IPS-20b (cell line): Measurements from ENCODE around the gene DNLZ.

Source experiments
- H3K27ac ChIP-seq: one replicate; pipeline ENCODE4 v1.5.1; 2013; ENCODE audit warnings: low read length
- H3K27me3 ChIP-seq: 2 replicates; pipeline ENCODE4 v1.6.1; 2013; ENCODE audit warnings: mild to moderate bottlenecking, low read length, inconsistent platforms; ENCODE audit not compliant: insufficient read depth
- H3K36me3 ChIP-seq: 2 replicates; pipeline ENCODE4 v1.6.1; 2013; ENCODE audit warnings: low read depth, mild to moderate bottlenecking, inconsistent platforms, low read length, moderate library complexity; ENCODE audit not compliant: insufficient read depth
- H3K4me1 ChIP-seq: 2 replicates; pipeline ENCODE4 v1.6.1; 2013; ENCODE audit warnings: mild to moderate bottlenecking, control low read depth, inconsistent platforms, low read length, moderate library complexity; ENCODE audit not compliant: insufficient read depth
- H3K4me3 ChIP-seq: 2 replicates; pipeline ENCODE4 v1.5.1; 2013; ENCODE audit warnings: mild to moderate bottlenecking, low read length, inconsistent platforms
- H3K9ac ChIP-seq: 2 replicates; pipeline ENCODE4 v1.6.1; 2013; ENCODE audit warnings: low read depth, mild to moderate bottlenecking, inconsistent platforms, low read length, moderate library complexity
- H3K9me3 ChIP-seq: 2 replicates; pipeline ENCODE4 v1.6.1; 2013; ENCODE audit warnings: mild to moderate bottlenecking, low read depth, low read length, inconsistent platforms; ENCODE audit not compliant: insufficient read depth

Gene DNLZ

DNA sequence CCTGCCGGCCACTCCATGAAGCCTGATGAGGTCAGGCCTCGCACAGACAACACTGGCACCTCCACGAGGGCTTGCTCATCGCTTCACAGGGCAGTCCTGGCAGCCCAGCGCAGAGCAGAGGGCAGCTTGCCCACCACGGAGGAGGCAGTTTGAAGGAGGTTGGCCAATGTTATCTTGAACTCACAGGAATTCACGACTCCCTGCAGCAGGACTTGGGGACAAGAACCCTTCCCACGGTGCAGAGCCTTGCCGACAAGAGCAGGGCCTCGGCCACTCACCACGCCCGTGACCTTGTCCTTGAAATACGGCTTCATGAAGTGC is 31.4 kb upstream of the DNLZ start:
- no peaks in the 10 kb centered on the region for H3K27me3 ChIP-seq
- H3K4me3 ChIP-seq: no peak overlapping the region
- H3K4me1 ChIP-seq: 0 out of 2 replicates have a peak, but pooled peaks cover 4% of the 10 kb centered on the region
- no peak overlapping the region for H3K27ac ChIP-seq
- H3K36me3 ChIP-seq: peaks cover 78% of the 10 kb centered on the region
- H3K9me3 ChIP-seq: no peaks in the 10 kb centered on the region
- H3K9ac ChIP-seq: no peak overlapping the region

DNA sequence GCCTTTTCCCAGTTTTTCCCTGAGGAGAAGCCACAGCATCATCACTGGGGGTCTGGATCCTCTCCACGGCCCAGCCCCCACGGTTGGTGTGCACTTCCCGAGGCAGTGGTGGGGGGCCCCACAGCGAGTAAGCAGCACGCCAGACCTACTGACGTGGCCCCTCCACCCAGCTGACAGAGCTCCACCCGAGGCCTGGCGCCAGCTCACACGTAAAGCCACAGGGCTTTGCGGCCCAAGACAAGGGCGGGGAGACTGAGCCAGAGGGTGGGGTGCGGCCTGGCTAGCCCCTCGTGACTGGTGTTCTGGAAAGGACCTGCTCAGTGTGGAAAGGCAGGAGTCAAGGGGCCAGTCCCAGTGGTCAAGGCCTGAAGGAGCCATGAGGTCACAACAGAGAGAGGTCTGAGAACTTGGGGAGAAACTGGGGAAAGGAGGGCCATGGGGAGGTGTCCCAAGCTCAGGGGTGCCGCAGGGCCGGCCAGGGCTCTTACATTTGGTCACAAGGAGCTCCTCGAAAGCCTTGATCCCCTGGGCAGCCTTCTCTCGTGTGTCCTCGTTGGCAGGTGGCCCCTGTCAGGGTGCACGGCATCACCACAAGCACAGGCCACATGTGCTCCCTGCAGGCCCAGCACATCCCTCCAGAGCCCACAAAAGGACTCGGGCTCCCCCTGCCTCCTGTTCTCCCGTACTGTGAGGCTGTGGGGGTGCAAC is 30.9 kb upstream of the DNLZ start:
- Histone ChIP-seq H3K4me1 (0 out of 2 replicates have a peak, but pooled peaks cover 4% of the 10 kb centered on the region), H3K36me3 (peaks cover 84% of the 10 kb centered on the region)

GRCh38 chr9:136393531-136393930 is 30.0 kb upstream of the DNLZ start:
- Histone ChIP-seq H3K36me3 (peaks cover 91% of the 10 kb centered on the region), H3K27ac (no peak overlapping the region), H3K9ac (no peak overlapping the region), H3K27me3 (no peaks in the 10 kb centered on the region), H3K4me3 (no peak overlapping the region), H3K4me1 (0 out of 2 replicates have a peak, but pooled peaks cover under 1% of the 10 kb centered on the region), H3K9me3 (no peaks in the 10 kb centered on the region)

More for the DNA sequence above, 30.9 kb upstream of the DNLZ start:
- H3K27me3 ChIP-seq: no peaks in the 10 kb centered on the region
- H3K4me3 ChIP-seq: no peak overlapping the region
- no peak overlapping the region for H3K27ac ChIP-seq
- H3K9me3 ChIP-seq: no peaks in the 10 kb centered on the region
- H3K9ac ChIP-seq: no peak overlapping the region

DNA sequence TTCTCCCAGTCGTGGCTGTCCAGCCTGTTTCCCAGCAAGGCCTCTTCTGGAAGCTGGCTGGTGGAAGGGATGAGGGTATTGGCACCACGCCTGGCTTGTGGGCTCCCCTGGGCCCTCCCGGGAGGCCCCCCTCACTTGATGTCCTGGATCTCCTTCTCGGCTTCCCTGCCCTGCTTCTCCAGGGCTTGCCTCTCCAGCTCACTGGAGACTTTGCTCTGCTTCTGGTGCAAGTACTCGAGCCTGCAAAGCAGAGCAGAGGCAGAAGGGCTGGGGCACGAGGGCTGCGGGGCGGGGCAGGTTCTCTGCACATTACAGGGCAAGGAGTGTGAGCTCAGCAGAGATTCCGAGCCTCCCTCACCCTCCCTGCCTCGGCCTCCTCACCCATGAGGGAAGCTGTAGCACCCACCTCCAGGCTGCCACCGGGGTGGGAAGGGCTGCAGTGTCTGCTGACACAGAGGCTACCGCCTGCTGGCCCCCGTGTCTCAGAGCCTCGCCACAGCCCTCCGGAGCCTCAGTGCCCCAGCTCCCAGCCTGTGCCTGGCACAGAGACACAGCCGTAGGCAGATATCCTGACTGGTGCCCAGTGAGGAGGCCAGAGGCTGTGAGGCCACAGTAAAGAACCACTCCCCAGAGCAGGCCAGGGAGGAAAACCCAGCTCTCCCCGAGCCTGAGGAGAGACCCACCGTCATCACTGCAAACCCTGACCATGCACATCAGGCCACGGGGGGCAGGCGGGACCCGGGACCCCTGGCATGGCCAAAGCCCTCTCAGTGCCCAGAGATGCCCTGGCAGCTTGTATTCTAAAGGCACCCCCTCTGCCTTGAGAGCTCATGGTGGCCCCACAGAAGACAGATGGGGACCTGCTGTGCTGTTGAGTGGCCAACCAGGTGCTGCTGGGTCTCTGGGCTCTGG is 29.2 kb upstream of the DNLZ start:
- Histone ChIP-seq H3K4me3 (no peak overlapping the region), H3K27ac (no peak overlapping the region), H3K9me3 (no peaks in the 10 kb centered on the region), H3K27me3 (no peaks in the 10 kb centered on the region), H3K9ac (no peak overlapping the region), H3K36me3 (peaks cover 91% of the 10 kb centered on the region), H3K4me1 (no peaks in the 10 kb centered on the region)

DNA sequence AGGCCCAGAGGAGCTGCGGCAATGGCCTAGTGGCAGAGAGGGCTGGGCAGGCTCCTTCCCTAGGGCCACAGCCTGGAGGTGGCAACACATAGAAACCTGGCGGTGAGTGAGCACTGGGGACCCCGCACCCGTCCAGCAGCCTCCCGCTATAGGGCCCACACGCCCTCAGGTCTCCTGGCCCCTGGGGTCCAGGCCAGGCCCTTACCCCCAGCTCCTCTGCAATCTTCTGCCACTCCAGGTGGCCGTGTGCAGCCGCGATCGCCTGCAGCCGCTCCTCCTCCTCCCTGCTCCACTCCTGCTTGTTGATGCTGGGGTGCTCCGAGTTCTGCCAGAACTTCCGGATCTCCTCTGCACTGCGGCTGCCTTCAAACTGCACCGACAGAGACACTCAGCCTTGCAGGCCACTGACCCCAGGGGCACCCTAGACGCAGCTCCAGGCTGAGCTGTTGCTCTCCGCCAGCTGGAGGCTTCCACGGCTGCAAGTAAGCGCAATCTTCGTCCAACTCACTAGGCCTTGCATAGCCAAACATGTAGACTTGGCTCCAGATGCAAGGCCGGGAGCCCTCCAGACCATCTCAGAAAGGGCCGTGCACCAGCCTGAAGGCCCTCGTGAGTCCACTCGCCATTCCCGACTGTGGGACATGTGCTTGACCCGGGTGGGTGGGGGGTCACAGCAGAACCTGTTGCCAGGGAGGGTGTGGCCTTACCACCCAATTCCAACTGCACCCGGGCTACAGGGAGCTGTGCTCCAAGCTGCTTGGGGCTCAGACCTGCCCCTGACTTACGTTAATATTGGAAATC is 28.4 kb upstream of the DNLZ start:
- H3K27me3 ChIP-seq: no peaks in the 10 kb centered on the region
- no peak overlapping the region for H3K4me3 ChIP-seq
- no peak overlapping the region for H3K9ac ChIP-seq
- H3K4me1 ChIP-seq: no peaks in the 10 kb centered on the region
- no peak overlapping the region for H3K27ac ChIP-seq
- peaks cover 93% of the 10 kb centered on the region for H3K36me3 ChIP-seq
- H3K9me3 ChIP-seq: no peaks in the 10 kb centered on the region

- no peaks in the 10 kb centered on the region for H3K27me3 ChIP-seq
- peaks cover 89% of the 10 kb centered on the region for H3K36me3 ChIP-seq
- H3K4me1 ChIP-seq: no peaks in the 10 kb centered on the region
- H3K9ac ChIP-seq: no peak overlapping the region
- H3K9me3 ChIP-seq: no peaks in the 10 kb centered on the region
- no peak overlapping the region for H3K27ac ChIP-seq
- no peak overlapping the region for H3K4me3 ChIP-seq
Observed at GRCh38 chr9:136389396-136389795, 25.9 kb upstream of the DNLZ start.

GRCh38 chr9:136387217-136387616 is 23.7 kb upstream of the DNLZ start:
- Histone ChIP-seq H3K9ac (no peak overlapping the region), H3K36me3 (peaks cover 89% of the 10 kb centered on the region), H3K9me3 (no peaks in the 10 kb centered on the region), H3K4me1 (no peaks in the 10 kb centered on the region), H3K27ac (no peak overlapping the region), H3K4me3 (no peak overlapping the region), H3K27me3 (no peaks in the 10 kb centered on the region)

GRCh38 chr9:136386018-136386417 is 22.5 kb upstream of the DNLZ start:
- H3K27ac ChIP-seq: no peak overlapping the region
- H3K27me3 ChIP-seq: no peaks in the 10 kb centered on the region
- H3K9ac ChIP-seq: no peak overlapping the region
- no peak overlapping the region for H3K4me3 ChIP-seq
- H3K36me3 ChIP-seq: peaks cover 89% of the 10 kb centered on the region
- H3K4me1 ChIP-seq: no peaks in the 10 kb centered on the region
- no peaks in the 10 kb centered on the region for H3K9me3 ChIP-seq

DNA sequence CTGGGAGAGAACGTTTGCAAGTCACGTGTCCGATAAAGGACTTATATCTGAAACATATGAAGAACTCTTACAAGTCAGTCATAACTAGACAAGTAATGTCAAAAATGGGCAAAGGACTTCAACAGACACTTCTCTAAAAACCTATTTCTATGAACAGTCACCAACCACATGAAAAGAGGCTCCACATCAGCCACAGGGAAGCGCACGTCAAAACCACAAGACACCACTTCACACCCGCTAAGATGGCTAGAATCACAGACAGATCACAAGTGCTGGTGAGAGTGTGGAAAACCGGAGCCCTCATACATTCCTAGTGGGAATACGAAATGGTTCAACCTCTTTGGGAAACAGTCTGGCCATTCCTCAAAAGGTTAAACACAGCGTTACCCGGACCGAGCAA is 21.5 kb upstream of the DNLZ start:
- Histone ChIP-seq H3K27me3 (no peaks in the 10 kb centered on the region), H3K9me3 (no peaks in the 10 kb centered on the region), H3K4me1 (no peaks in the 10 kb centered on the region), H3K36me3 (peaks cover 92% of the 10 kb centered on the region), H3K27ac (no peak overlapping the region), H3K9ac (no peak overlapping the region), H3K4me3 (no peak overlapping the region)

- no peak overlapping the region for H3K4me3 ChIP-seq
- H3K36me3 ChIP-seq: peaks cover 88% of the 10 kb centered on the region
- no peaks in the 10 kb centered on the region for H3K9me3 ChIP-seq
- H3K27me3 ChIP-seq: no peaks in the 10 kb centered on the region
- H3K27ac ChIP-seq: no peak overlapping the region
- H3K4me1 ChIP-seq: no peaks in the 10 kb centered on the region
- H3K9ac ChIP-seq: no peak overlapping the region
Observed at GRCh38 chr9:136383436-136383835, 19.9 kb upstream of the DNLZ start.

- peaks cover 74% of the 10 kb centered on the region for H3K36me3 ChIP-seq
Observed at GRCh38 chr9:136381966-136382513, 18.5 kb upstream of the DNLZ start.

More at GRCh38 chr9:136381966-136382513, 18.5 kb upstream of the DNLZ start:
- Histone ChIP-seq H3K9ac (no peak overlapping the region), H3K9me3 (no peaks in the 10 kb centered on the region), H3K27ac (no peak overlapping the region), H3K4me3 (no peak overlapping the region), H3K27me3 (no peaks in the 10 kb centered on the region), H3K4me1 (no peaks in the 10 kb centered on the region)
